NK-92 (cell line): ENCODE measurements around the gene CEP290.
"Not testable (repeated sequence)": the region's sequence is repeated elsewhere in the genome, so short reads cannot be mapped to it uniquely, and the experiment has no call there.

Experiments used
- DNase-seq: peaks from one replicate; lab custom pipeline; 2025; ENCODE audit not compliant: unreplicated experiment; lab: John Stamatoyannopoulos, UW

CEP290 gene

GRCh38 chr12:88044035-88044434, 97.9 kb downstream of the CEP290 start:
- no peak for DNase-seq

GRCh38 chr12:88037770-88038169, 104.1 kb downstream of the CEP290 start:
- no peak for DNase-seq

- no peak for DNase-seq
Observed at GRCh38 chr12:88036353-88036965, 105.4 kb downstream of the CEP290 start.

DNA sequence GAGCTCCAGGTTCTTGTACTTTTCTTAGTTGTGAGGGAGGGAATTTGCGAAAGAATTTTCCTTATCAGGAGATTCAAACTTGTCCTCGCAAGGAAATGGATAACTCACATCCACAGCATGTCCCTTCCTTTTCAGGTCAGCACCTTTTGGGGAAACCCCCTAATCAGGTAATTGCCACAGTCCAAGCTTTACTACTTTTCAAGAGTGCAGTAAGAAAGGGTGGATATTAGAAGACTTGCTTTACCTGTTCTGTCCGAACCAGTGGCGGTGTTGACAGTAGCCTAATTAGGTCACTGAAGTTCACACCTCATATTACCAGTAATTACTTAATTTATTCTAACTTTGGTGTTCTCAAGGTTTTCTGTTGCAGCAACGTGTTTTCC, 106.0 kb downstream of the CEP290 start:
- no peak for DNase-seq

GRCh38 chr12:88035271-88035906, 106.5 kb downstream of the CEP290 start:
- DNase-seq = peak; percentile 9

GRCh38 chr12:88031161-88031560, 110.7 kb downstream of the CEP290 start:
- not testable (repeated sequence) for DNase-seq

- DNase-seq = no peak
Observed at GRCh38 chr12:88029093-88029665, 112.7 kb downstream of the CEP290 start, which contains the start of gene C12orf50. C12orf50 (minus strand) TSS chr12:88029401; CDS start chr12:88026962, 2,439 bp downstream.

- DNase-seq = no peak
Observed at GRCh38 chr12:88026196-88026595, 115.7 kb downstream of the CEP290 start.

GRCh38 chr12:88017964-88018363, 123.9 kb downstream of the CEP290 start:
- no peak for DNase-seq

DNA sequence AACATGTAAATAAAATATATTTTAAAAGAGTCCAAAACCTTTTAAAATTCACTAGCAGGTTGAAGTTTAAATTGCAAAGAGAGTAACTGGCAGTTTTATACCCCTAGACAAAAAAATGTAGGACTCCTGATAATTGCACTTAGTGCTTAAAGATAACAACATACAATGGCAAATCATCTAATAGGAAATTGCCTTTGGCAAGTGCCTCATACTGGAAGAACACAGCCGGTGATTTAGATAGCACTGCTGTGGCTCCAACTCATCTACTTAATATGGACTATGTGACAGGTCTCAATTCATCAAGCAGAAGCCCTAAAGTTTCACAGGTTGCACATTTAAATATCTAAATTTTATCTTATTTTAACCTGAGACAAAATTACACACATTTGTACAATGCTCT, 126.1 kb downstream of the CEP290 start:
- no peak for DNase-seq

DNA sequence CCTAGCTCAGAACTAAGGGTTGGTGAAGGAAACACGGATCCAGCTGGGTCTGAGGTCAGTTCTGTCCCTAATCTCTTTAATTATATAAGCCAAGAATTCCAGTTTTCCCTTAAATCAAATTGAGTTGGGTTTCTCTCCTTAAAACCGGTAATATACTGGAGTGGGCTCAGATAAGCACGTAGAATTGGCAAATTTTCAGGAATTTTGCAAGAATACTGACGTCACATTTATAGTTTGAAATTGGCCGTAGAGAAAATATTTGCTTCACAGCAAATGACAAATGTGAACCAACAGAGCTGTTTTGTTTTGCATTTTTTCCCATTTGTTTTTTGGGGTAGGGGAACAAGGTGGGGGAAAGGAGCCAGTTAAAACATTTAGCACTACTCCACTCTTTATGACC, 130.1 kb downstream of the CEP290 start:
- DNase-seq = no peak

GRCh38 chr12:88006351-88006750, 135.5 kb downstream of the CEP290 start:
- DNase-seq = no peak

DNA sequence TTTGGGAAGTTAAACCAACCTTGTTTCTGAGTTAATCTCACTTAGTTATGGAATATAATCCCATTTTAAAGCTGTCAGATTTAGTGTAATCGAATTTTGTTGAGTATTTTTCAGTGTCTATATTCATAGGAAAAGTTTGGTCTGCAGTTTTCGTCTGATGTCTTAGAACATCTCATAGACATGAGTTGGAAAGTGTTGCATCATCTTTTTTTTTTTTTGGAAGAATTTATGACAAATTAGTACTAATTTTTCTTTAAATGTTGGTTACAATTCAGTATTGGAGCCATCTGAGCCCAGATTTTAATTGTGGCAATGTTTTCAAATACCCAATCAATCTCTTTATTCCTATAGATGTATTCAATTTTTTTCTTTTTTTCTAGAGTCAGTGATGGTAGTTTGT, 140.6 kb downstream of the CEP290 start:
- DNase-seq = no peak
